GM12865 (cell line): ENCODE measurements around the gene RNPC3.

Experiments used
- DNase-seq: peaks from one replicate; pipeline ENCODE4 v3.0.0; 2010; ENCODE audit warnings: low read depth
- H3K4me3 ChIP-seq: 2 replicates; pipeline ENCODE4 v1.5.1; 2011; ENCODE audit warnings: mild to moderate bottlenecking, low read depth, low read length, control low read depth
- CTCF ChIP-seq: IDR thresholded peaks from 2 replicates; pipeline ENCODE4 v1.5.1; 2011; ENCODE audit warnings: low read length, control low read depth, low read depth, inconsistent platforms; ENCODE audit not compliant: insufficient read depth; ENCODE audit errors: missing control alignments

Gene RNPC3

GRCh38 chr1:103523346-103523745, 2.2 kb upstream of the RNPC3 start:
- TF ChIP-seq CTCF, result no peak
- no peak overlapping the region for H3K4me3 ChIP-seq
- DNase-seq, result no peak

- DNase-seq, result peak; percentile 46
Measured at GRCh38 chr1:103525114-103525606, 339 bp upstream of the RNPC3 start.

DNA sequence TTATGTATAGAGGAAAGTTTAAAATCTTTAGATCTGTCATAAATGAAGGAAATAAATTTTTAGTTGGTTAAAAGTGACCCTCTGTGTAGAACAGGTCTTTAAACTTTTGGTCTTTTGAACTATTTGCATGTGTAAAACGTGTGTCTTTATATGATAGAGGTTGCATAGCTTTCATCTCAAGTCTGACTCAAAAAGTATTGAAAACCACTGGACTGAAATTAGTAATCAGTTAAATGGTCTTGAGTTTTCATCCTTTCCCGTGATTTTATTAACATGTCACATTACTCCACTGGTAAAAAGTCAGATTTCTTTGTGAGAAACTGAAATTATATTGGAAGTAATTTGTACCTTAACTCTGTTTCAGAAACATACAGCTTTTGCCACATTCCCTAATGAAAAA, 1.8 kb downstream of the RNPC3 start:
- TF ChIP-seq CTCF, result no peak
- peak overlapping the region; percentile 94 for H3K4me3 ChIP-seq
- DNase-seq, result peak; percentile 15

More at GRCh38 chr1:103525114-103525606, 339 bp upstream of the RNPC3 start:
- H3K4me3 ChIP-seq, result peak overlapping the region; percentile 58
- TF ChIP-seq CTCF, result no peak

DNA sequence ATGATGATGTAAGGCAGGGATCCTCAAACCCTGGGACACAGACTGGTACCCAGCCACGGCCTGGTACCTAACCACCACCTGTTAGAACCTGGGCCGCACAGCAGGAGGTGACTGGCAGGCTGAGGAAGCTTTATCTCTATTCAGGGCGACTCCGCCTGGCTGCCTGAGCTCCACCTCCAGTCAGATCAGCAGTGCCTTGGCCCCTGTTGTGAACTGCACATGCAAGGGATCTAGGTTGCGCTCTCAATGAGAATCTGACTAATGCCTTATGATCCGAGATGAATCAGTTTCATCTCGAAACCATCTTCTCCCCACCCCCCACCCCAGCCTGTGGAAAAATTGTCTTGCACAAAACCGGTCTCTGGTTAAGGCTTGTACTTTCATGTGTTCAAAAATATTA, 4.2 kb downstream of the RNPC3 start:
- no peak overlapping the region for H3K4me3 ChIP-seq
- DNase-seq, result no peak
- TF ChIP-seq CTCF, result no peak

GRCh38 chr1:103538226-103538625, 12.7 kb downstream of the RNPC3 start:
- TF ChIP-seq CTCF, result no peak
- no peak for DNase-seq
- H3K4me3 ChIP-seq, result no peak overlapping the region

- no peak for TF ChIP-seq CTCF
- no peak overlapping the region for H3K4me3 ChIP-seq
- no peak for DNase-seq
Measured at GRCh38 chr1:103541431-103541830, 15.9 kb downstream of the RNPC3 start.

DNA sequence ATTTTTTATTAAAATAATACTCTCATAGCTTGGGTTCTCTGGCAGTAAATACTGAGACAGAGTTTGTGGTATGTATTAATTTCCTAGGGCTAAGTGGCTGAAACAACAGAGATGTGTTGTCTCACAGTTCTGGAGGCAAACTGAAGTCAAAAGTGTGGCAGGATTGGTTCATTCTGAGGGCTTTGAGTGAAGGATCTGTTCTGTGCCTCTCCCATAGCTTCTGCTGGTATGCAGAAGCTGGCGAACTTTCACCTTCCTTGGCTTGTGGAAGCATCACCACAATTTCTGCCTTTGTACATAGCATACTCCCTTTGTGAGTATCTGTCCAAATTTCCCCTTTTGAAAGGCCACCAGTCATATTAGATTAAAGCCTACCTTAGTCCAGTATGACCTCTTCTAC, 21.0 kb downstream of the RNPC3 start:
- TF ChIP-seq CTCF, result no peak
- no peak overlapping the region for H3K4me3 ChIP-seq
- no peak for DNase-seq
